Fibroblast of skin of abdomen (primary cell): ENCODE measurements around the gene CALN1. TPM values are rescaled to one million over a fixed set of nuclear protein-coding genes. Genes with fewer than 3 reads are reported as not detected.
"Not testable (repeated sequence)": the region's sequence is repeated elsewhere in the genome, so short reads cannot be mapped to it uniquely, and the experiment has no call there.

ENCODE experiments used
- DNase-seq: peaks from one replicate; pipeline ENCODE4 v3.0.0-alpha.2; 2013
- polyA plus RNA-seq, 2 experiments: library from polyadenylated mRNA; unstranded; fragments of 120-200 nt; gene quantifications; one replicate each; pipeline ENCODE4 v1.2.1, GENCODE V29; 2013; ENCODE audit not compliant: insufficient read length in 2 of 2

Gene CALN1
- polyA plus RNA-seq (2013, experiment 1 of 2; ENCODE audit: insufficient read length): 0.50 TPM
- 0.53 TPM for polyA plus RNA-seq (2013, experiment 2 of 2; ENCODE audit: insufficient read length)

GRCh38 chr7:72412121-72412618, at the start of gene CALN1:
CALN1 (minus strand) TSS chr7:72412338.
- not testable (repeated sequence) for DNase-seq

- no peak for DNase-seq
Measured at GRCh38 chr7:72453471-72453870, 41.3 kb upstream of the CALN1 start.

GRCh38 chr7:72447465-72448204, 35.5 kb upstream of the CALN1 start:
- DNase-seq: no peak

GRCh38 chr7:72446591-72447462, 34.7 kb upstream of the CALN1 start:
- no peak for DNase-seq

- no peak for DNase-seq
Measured at GRCh38 chr7:72446131-72446530, 34.0 kb upstream of the CALN1 start.

- no peak for DNase-seq
Measured at GRCh38 chr7:72445580-72445979, 33.4 kb upstream of the CALN1 start.

GRCh38 chr7:72445075-72445474, 32.9 kb upstream of the CALN1 start:
- no peak for DNase-seq

GRCh38 chr7:72444026-72444776, 32.1 kb upstream of the CALN1 start:
- DNase-seq: no peak

GRCh38 chr7:72441791-72442190, 29.7 kb upstream of the CALN1 start:
- peak; percentile 74 for DNase-seq

GRCh38 chr7:72438491-72438890, 26.4 kb upstream of the CALN1 start:
- DNase-seq: no peak

- no peak for DNase-seq
Measured at GRCh38 chr7:72437610-72438009, 25.5 kb upstream of the CALN1 start.

GRCh38 chr7:72437061-72437585, 25.0 kb upstream of the CALN1 start:
- no peak for DNase-seq

- DNase-seq: no peak
Measured at GRCh38 chr7:72435925-72436480, 23.9 kb upstream of the CALN1 start.

- peak; percentile 9 for DNase-seq
Measured at GRCh38 chr7:72435366-72435765, 23.2 kb upstream of the CALN1 start.

- no peak for DNase-seq
Measured at GRCh38 chr7:72430531-72430930, 18.4 kb upstream of the CALN1 start.

- no peak for DNase-seq
Measured at GRCh38 chr7:72429316-72429715, 17.2 kb upstream of the CALN1 start.

GRCh38 chr7:72416846-72417245, 4.7 kb upstream of the CALN1 start:
- no peak for DNase-seq

- no peak for DNase-seq
Measured at GRCh38 chr7:72415586-72415985, 3.4 kb upstream of the CALN1 start.

- no peak for DNase-seq
Measured at GRCh38 chr7:72413886-72414285, 1.7 kb upstream of the CALN1 start.

GRCh38 chr7:72413290-72413689, 1.2 kb upstream of the CALN1 start:
- DNase-seq: no peak

GRCh38 chr7:72411419-72411818, 719 bp downstream of the CALN1 start:
- DNase-seq: no peak

- DNase-seq: no peak
Measured at GRCh38 chr7:72409638-72410015, 2.5 kb downstream of the CALN1 start.
